ENCODE results near the gene POLR1A.

GRCh38 chr2:86049529-86049928 is 56.2 kb downstream of the POLR1A start:
- no peak for TF ChIP-seq TAF1 (conservative IDR thresholded peaks at IDR 0.05)
- no peak for TF ChIP-seq CTCF (IDR thresholded peaks at IDR 0.05; ENCODE audit: low read depth, low read length, missing input control)
- no peak for TF ChIP-seq GABPA (IDR thresholded peaks at IDR 0.05 in 1 of 2, conservative IDR thresholded peaks at IDR 0.05 in 1 of 2)
- no peak for TF ChIP-seq SP1 (IDR thresholded peaks at IDR 0.05)
- TF ChIP-seq REST (IDR thresholded peaks at IDR 0.05) = no peak
- no peak for TF ChIP-seq ZBTB33 (IDR thresholded peaks at IDR 0.05)
